ENCODE results near the gene ACP3.

ACP3 gene

DNA sequence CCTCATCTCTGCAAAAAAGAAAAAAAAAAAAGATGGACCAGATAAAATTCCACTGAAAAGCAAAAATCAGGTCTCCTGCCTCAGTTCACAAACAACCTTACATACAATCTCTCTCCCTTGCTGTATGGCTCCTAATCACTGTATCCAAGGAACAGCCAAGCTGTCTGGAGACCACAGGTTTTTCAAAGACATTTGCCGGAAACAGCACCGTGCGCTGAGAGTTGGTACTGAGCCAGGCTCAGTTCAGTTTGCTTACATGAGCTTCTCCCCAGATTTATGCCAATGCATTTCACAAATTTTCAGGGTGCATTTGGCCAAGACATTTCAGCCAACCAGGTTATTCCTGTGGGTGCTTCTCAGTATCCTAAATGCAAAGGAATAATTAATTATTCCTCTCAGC lies 4.1 kb downstream of the ACP3 start:
- DNase-seq = no peak

DNA sequence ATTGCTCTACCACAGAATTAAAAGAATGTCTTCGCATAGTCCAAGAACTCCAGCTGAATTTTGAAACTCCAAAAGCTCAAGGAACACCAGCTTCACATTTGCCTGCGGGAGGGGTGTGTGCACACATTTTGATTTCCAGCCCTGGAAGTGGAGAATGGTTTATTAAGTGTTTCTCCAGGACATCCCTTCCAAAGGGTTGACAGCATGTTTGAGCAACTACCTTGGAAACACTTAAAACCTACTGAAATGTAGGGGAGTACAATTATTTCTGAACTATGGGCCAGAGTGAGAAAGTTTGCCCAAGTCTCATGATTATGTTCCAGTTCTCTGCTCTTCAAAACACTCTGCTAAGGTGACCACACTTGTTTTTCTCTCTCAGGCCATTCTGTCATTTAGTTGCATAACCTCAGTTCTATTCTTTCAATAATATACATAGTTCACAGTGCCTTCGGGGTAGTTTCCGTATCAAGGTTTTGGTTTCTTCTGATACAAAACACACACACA lies 7.9 kb downstream of the ACP3 start:
- DNase-seq = no peak

DNA sequence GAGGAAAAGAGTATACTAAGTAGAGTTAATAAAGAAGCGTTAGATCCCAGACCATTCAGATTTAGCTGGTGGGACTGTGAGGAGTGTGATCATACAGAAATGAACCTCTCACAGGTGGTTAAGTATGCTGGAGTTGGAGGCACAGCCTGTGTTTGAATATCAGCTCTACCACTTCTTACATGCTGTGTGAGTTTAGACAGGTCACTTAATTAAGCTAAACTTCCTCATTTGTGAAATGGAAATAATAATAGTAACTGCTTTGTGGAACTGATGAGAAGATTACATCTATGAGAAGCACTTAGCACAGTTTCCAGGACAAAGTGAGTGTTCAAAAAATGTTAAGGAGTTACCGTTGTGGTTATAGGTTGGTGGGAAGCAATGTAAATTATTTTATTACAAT lies 8.4 kb downstream of the ACP3 start:
- DNase-seq = no peak

DNA sequence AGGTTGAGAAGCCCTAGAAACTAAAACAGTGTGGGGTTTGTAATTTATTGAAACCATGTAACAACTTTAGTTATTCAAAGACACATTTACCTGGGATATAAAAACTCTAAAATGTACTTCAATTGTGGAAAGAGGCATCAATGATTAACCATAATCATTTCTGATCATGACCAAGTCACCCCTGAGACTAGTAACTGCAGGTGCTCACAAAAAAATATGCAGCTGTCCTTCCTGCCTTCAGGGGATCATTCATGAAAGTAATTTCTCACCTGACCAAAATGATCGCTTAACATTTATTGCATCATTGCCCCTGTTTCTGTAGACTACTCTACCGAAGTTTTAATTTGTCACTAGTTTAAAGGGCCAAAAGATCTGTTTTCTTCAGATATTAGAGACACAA lies 9.0 kb downstream of the ACP3 start:
- no peak for DNase-seq

DNA sequence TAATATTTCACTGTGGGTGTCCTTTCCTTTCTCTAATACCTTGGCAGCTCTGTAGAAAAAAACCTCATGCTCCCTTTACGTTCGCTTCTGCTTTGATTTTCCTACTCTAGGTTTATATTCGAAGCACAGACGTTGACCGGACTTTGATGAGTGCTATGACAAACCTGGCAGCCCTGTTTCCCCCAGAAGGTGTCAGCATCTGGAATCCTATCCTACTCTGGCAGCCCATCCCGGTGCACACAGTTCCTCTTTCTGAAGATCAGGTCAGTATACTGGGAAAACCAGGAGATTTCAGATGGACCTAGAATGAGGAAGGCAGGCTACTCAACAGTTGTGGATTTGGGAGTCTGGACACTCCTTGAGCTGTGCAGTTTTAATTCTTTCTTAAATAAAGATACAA lies 14.9 kb downstream of the ACP3 start:
- DNase-seq = no peak

DNA sequence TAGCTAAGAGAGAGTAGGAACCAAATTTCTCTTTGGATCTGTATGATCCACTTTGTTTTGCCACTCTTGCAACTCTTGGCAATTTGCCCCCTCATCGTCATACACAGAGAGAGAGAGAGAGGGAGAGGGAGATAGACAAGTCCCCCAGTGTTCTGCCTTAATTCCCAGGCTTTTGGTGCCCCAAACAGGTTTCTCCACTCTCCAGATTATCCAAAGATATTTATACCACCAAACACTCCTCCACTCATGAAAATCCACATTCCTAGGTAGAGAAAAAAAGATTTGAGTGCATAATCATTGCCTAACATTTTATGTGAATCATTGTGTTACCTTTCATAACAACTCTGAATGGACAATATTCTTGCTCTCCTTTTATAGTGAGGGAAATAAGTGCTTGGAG lies 15.3 kb downstream of the ACP3 start:
- no peak for DNase-seq

DNA sequence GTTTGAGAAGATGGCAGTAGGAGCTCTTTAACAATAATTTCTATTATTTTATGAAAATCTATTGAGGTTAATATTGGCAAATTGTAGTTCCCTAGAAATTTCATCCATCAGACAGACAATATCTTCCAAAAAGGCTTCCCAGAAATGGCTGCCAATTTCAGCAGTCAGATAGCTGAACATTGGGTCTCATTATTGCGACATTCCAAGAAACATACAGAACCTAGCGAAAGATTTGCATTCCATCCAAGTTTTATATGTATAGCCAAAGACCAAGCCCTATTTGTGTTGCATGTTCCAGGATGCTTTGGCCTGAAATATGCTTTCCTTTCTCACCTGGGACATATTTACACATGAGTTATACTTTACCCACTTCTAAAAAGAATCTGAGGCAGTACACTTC lies 24.5 kb downstream of the ACP3 start:
- no peak for DNase-seq

DNA sequence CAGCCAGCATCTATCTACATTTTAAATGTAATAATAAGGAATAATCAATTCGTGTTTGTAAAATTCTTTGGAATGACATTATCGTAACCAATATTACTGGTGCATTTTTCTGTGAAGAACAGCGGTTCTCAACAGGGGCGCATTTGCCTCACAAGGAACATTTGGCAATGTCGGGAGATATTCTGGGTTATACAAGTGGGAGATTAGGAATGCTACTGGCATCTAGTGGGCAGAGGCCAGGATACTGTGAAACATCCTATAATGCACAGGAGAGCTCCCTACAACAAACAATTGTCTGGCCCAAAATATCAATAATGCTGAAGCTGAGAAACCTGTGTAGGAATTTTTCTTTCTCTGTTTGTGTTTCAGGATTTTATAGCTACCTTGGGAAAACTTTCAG lies 25.0 kb downstream of the ACP3 start:
- DNase-seq = no peak

DNA sequence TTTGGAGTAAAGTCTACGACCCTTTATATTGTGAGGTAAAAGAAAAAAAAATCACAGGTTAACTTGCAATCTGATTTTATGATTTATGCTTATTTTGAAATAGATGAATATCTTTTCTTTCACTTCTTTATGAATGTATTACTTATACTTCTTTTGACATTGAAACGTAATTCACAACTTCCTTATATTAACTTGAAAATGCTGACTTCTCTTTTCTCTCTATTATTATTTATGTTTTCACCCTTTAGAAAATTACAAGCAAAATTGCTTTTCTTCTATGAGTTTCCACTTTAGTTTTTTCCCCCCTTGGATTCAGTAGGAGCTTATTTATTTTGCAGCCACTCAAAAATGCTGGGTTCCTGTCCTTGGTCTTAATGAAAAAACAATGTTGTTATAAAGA lies 25.4 kb downstream of the ACP3 start:
- DNase-seq = no peak

DNA sequence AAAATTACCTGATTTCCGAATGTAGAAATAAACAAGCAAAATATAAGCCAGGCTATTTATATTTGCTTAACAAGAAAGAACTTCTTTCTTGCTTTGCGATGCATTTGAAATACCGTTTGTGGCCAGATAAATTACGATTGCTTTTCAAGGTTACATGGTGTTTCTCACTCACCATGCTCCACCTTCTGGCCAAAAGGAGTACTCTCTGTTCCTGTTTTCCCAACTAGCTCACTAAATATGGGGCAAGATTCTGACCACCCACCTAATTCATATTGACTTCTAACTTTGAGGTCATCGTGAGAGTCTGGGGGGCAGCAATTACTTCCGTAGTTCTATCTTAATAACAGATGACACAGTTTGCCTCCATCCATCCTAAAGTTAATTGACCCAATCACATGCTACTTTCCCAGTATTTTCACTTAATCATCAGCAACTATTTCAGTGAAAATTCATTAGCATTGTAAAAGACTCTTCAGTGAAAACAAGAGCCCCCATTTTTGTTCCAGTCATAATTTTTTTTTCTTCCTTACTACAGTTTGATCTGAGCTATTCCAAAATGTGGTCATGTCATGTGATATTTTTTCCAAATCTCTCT lies 25.9 kb downstream of the ACP3 start:
- peak; percentile 73 for DNase-seq

DNA sequence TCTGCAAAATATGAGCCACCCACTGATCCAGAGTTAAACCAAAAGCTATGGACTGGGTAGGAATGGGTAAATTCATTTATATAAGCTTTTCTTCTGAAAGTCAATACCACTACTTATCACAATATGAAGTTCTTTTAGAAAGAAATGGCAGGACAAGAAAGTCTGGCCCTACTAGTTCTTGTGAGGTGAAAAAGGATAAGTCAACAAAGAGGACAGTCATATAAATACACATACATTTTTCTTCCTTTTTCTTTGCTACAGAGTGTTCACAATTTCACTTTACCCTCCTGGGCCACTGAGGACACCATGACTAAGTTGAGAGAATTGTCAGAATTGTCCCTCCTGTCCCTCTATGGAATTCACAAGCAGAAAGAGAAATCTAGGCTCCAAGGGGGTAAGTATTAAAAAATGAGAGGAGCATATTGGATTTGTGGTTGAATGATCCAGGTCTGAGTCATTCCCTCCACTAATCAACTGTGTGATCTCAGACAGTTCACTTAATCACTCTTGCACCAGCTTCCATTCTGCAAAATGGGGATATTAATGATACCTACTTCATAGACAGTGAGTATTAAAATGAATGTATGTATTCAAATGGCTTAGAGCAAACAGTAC lies 27.6 kb downstream of the ACP3 start:
- no peak for DNase-seq

DNA sequence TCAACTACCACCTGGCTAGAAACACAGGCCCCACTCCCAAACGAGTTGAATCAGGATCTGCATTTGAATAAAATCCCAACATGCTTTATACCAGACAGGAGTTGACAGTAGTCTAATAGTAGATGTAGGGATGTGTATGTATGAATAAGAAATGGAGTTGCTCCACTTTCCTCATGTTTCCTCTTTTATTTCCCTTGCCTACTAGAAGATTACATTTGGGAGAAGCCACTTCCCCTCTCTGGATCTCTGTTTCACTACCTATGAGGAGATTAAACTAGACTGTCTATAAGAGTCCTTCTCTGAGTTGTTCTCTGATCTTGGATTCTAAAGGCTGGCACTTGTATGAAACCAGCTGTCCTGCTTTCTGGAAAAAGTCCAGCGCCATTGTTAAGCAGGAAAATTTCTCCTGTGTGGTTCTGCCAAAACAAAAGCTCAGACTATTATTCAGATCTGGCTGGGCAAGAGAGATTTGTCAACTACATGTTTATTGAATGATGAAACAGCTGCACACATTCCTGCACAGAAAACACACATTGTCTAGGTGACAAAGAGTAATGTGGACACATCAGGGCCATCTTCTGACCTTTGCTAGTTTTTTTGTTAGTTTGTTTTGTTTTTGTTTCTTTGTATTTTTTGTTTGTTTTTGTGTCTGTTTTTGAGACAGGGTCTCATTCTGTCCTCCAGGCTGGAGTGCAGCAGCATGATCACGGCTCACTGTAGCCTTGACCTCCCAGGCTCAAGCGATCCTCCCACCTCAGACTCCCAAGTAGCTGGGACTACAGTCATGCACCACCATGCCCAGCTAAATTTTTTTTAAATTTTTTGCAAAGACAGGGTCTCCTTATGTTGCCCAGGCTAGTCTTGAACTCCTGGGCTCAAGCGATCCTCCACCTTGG lies 29.9 kb downstream of the ACP3 start:
- DNase-seq = peak; percentile 32

DNA sequence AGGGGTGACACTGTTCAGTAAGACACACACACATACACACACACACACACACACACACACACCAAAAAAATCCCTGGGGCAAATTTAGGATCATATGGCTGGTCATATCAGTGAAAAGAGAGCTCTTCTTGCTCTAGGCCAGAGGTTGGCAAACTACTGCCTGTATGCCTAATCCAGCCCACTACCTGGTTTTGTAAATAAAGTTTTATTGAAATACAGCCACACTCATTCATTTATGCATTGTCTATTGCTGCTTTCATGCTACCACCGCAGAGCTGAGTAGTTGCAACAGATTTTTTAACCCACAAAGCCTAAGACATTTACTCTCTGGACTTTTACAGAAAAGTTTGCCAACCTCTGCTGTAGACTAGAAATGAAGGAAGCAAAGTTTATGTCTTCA lies 30.6 kb downstream of the ACP3 start:
- no peak for DNase-seq

DNA sequence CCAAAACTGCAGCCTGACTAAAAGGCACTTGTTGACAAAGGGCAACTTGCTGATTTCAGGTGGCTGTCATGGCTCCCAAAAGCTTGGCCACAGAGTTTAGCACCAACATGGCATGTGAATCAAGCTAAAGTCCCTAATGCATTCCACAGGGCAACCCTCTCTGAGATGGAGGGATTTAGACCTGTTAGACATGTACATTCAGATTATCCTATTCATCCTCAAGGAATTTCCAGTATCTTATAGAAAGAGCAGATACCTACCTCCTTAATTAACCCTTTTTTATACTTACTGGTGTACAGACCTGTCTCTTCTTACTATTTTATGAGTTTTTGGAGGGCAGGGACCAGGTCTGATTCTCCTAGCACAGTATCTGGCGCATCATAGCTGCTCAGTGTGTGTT lies 31.3 kb downstream of the ACP3 start:
- DNase-seq = no peak

DNA sequence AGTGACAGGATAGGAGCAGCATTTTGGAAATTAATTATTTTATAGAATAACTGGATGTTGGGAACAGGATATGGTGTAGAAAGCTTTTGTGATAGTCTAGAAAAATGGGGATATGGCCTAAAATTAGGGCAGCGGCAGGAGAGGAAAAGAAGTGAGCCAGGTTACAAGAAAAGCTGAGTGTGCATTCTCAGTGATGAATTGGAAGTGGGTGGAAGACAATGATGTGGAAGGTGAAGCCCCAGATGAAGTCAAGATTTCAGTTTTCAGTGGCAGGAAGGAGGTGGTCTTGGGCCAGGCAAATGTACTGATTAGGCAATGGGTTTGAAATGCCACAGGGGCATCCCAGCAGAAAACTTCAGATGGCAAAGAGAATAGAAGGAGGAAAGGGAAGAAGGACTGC lies 33.6 kb downstream of the ACP3 start:
- DNase-seq = no peak

DNA sequence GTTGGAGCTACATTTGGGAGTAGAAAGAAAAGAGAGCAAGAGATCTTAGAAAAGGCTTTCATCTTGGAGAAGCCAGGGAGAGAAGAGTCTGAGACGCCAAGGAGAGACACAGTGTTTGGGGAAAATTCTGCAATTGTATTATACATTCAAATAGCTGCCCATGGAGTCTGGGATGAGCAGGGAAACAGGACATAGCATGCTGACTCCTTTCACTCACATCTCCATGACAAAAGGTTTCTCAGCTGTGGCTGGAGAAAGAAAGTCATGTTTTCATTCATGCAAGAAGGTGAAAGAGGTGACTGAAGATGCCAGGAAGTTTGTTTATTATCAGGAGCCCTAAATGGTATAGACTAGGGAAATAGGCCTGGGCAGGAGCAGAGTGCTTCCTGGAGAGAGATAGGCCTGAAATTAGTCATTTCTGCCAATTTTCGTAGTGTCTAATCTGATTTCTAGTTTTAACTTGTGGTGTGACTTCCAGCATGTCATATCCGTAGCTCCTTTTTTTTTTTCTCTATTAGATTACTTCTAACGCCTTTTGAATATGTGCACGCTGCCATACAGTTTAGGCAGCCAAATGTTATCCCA lies 34.1 kb downstream of the ACP3 start:
- no peak for DNase-seq

DNA sequence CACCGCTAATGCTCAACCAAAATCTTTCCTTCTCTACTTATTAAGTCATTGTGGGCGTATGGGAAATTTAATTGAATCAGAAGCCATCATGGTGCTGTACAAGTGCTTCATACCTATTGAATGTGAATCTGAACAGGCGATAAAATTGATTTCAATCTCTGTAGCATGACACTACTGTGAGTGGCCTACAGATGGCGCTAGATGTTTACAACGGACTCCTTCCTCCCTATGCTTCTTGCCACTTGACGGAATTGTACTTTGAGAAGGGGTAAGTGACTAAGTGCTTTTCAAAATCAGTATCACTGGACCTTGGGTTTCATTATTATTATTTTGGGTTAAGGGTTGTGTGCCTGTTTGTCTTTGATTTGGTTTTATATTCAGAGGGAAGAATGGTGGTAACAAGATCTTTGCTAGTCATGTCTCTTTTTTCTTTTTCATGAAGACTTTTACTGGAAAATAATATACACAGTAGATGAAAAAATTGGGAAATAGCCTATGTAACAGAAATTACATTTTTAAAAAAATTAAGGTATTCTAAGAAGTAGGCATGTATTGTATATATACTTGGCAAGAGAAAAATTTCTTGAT lies 35.4 kb downstream of the ACP3 start:
- peak; percentile 77 for DNase-seq

DNA sequence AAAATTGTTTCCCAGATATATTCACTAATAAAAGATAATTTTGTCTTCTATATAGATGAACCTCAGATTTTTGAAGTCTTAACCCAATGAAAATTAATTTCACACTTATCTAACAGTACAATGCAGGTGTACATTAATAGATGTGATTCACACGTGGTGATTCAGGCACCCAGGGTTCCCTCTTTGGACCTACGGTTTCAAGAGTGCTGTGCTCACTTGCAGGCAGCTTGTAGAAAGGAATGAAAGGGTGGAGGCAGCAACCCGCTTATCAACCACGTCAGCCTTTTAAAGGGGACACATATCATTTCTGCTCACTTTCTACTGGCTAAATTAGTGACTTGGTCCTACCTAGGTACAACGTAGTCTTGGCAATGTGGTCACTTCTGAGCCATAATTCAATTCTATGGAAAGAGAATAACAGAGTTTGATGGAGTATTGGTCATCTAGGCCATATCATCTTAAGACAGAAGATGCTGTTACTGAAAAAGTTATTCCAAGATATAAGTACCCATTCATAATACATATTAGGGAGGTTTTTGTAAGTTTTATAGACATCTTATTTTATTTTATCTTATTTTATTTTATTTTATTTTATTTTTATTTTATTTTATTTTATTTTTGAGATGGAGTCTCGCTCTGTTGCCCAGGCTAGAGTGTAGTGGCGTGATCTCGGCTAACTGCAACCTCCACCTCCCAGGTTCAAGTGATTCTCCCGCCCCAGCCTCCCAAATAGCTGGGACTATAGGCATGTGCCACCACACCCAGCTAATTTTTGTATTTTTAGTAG lies 37.9 kb downstream of the ACP3 start:
- DNase-seq = no peak

DNA sequence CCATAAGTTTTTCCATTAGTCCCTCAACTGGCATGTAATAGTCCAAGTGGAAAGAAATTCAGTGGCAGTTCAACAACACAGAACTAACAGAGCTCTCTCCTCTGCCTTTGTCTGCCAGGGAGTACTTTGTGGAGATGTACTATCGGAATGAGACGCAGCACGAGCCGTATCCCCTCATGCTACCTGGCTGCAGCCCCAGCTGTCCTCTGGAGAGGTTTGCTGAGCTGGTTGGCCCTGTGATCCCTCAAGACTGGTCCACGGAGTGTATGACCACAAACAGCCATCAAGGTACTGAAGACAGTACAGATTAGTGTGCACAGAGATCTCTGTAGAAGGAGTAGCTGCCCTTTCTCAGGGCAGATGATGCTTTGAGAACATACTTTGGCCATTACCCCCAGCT lies 39.4 kb downstream of the ACP3 start:
- DNase-seq = no peak

DNA sequence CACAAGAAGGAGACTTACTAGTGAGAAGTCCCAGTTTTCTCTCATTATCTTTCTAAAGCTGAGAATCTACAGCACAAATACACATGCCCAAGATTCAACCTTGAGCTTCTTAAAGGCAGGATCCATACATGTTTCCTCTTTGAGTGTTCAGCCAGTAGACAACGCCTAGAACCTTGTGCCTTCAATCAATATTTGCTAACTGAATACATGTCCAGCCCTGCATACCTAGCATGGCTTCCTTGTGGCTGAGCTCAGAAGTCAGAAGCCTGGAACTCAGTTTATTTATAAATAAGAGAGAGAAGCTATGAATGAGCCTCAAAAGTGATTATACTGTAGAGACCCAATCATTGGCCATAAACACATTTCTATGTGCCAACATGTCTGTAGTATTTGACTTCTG lies 43.5 kb downstream of the ACP3 start:
- no peak for DNase-seq

DNA sequence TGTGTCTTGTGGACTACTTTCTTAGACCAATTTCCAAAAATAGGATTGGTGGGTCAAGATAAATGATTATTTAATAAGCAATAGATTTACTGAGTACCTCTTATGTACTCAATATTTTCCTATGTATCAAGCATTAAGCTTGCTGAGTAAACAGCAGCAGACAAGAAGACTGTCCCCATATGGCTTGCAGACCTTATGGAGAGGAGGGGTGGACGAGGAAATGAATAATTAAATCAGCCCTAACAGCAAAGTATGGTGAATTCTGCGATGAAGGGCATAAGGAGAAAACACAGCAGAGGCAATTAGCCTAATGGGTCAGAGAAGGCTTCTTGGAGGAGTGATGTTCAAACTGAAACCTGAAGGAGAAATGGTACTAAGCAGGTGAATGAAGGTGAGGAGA lies 45.1 kb downstream of the ACP3 start:
- no peak for DNase-seq

DNA sequence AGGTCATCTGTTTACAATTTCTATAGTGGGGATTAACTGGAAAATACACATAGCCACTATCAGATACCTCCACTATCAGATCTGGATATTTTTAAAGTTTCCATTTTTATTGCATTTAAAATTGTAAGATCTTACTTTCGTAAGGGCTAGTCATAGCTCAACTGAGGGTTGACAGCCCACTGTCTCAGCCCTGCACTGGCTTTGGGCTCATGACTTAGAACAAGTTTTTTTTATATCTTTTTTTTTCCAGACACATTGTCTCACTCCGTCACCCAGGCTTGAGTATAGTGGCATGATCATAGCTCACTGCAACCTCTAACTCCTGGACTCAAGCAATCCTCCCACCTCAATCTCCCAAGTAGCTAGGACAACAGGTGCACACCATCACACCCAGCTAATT lies 51.3 kb downstream of the ACP3 start:
- no peak for DNase-seq

DNA sequence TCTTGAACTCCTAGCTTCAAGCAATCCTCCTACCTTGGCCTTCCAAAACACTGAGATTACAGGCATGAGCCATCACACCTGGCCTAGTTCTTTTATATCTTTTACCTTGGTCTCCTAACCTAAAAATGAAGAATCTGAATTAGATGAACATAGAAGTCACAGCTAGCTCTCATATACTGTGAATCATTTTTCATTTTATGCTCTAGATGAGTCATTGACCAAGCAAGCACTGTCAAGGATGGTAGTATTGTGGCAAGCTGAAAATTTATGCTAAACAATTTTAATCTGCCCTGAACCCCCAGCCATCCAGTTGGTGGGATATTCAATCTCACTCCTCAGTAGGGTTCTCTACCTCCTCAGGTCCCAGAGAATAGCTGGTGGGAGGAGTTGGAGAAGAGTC lies 51.8 kb downstream of the ACP3 start:
- no peak for DNase-seq

Data from DMS79 treated with DMSO at 0.1 percent for 48 hours (cell line).